ENCODE results near the gene PRR29. TPM values are rescaled to one million over a fixed set of nuclear protein-coding genes. Genes with fewer than 3 reads are reported as not detected.

The PRR29 gene
- total RNA-seq (2014; rRNA removed; shearing (Covaris generic); ENCODE audit: low replicate concordance): 1.1 and 3.9 TPM in 2 replicates

DNA sequence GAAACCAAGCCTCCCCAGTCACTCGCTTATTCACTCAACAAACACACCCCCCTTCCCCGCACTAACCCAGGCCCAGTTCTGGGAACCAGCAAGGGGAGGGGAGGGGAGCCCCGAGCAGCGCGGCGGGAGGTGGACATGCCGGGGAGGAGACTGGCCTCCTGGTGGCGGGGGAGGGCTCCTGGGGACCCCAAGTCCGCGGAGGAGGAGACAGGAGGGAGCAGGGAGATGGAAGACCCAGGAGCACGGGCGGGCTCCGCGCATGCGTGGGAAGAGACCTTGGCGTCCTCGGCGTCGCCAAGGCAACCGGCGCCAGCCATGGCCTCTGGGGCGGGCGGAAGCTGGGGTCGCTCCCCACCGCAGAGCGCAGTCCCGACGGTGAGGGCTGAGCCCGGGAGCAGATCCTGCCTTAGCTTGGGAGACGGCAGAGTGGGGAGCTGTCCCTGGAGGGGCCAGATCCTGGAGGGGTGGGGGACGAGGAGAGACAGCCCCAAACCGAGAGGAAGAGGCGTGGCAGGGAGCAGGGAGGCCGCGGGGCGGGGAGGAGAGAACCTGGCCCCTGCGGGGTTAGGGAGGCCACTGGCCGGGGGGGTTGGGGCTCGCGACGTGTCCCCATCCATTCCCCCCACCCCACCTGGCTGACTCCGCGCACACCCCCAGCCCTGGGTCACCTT, at the start of gene PRR29:
Gene PRR29, plus strand, starts transcription at position 302 of the 671 bp plus-strand sequence. Its CDS starts 14 bp downstream, at position 316.
- DNase-seq (ENCODE audit: low read depth): peak; percentile 48
- in situ Hi-C loops (cut with HindIII; ENCODE audit: low pct_unique_long_range_greater_than_20kb, low sequenced_read_pairs): no loop called here

DNA sequence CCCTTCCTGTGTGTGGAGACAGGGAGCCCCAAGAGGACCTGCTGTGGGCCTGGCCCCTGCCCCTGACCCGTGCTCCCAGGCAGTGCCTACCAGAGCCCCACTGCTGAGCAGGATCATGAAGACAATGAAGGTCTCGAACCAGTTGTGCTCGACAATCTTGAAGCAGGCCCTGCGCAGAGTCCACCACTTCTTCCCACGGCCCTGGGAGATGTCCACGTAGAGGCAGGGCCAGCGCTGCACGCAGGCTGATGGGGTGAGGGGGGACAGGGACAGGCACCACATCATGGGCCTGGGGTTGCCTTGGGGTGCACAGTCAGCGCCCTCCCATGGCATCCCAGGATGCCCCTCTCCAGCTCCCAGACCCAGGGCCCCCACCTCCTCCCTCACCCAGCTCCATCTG, 49.6 kb upstream of the PRR29 start:
- DNase-seq (ENCODE audit: low read depth): no peak
- in situ Hi-C loops (cut with HindIII; ENCODE audit: low pct_unique_long_range_greater_than_20kb, low sequenced_read_pairs): no loop called here

DNA sequence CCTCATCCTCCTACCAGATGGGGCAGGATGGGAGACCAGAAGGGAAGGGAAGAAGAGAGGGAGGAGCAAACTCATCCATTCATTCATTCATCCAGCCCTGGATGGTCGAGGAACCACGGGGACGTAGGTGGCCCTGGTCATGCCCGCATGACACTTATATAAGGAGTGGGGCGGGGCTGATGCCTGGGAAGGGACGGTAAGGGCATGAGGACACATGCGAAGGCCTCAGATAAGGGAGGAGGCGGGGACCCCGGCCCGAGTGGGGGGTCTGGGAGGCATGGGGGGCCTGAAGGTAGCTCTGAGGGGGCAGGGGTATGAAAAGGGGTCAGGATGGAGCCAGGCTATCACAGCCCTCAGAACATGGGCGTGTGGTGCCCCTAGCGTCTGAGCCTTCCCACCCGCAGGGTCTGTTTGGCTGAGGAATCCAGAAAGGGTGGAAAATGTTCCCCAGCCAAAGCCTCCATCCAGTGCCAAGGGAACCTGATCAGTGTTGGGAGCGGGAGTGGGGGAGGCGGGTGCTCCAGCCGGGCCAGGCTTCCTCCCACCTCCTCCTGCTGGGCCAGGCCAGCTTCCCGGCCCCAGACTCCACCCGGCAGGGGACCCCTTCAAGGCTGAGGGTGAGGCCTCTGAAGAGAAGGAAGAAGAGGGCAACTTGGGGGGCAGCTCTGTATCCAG, 48.4 kb upstream of the PRR29 start:
- in situ Hi-C loops (cut with HindIII; ENCODE audit: low pct_unique_long_range_greater_than_20kb, low sequenced_read_pairs): no loop called here
- DNase-seq (ENCODE audit: low read depth): no peak

DNA sequence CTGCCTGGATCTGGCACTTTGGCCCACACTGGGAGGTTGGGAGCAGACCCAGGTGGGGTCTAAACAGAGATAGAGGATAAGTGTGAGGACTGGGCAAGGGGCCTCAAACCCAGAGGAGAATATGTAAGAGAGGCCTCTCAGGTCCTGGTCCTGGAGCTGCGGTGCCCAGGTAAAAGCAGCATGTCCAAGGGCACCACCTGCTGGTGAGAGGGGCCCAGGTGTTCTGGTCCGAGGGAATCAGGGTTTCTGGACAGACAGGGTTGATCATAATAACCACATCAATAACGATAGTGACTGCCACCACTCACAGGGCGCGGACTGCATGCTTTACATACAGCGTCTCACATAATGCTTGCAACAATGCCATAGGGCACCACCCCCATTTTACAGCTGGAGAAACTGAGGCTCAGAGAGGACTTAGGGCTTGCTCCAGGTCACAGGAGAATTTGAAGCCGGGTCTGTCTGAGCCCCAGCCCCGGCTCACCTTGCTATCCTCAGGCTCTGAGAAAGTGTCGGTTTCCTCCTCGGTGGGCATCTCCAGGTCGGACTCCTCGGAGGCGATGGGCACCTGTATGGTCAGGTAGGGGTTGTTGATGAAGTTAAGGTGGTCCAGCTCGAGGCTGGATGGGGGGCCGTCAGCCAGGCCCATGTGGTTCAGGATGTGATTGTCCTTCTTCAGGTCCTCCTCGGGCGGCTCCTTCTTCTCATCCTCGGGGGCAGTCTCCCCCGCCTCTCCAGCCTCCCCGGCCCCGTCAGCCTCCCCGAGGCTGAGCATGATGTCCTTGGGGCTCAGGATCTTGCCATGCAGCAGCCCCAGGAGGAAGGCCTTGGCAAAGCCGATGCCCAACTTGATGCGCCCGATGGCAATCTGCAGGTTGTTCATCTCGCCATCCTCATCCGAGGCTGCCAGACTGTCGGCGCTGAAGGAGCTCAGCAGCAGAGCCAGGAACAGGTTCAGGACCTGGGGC, 46.9 kb upstream of the PRR29 start:
- in situ Hi-C loops (cut with HindIII; ENCODE audit: low pct_unique_long_range_greater_than_20kb, low sequenced_read_pairs): no loop called here
- DNase-seq (ENCODE audit: low read depth): no peak

DNA sequence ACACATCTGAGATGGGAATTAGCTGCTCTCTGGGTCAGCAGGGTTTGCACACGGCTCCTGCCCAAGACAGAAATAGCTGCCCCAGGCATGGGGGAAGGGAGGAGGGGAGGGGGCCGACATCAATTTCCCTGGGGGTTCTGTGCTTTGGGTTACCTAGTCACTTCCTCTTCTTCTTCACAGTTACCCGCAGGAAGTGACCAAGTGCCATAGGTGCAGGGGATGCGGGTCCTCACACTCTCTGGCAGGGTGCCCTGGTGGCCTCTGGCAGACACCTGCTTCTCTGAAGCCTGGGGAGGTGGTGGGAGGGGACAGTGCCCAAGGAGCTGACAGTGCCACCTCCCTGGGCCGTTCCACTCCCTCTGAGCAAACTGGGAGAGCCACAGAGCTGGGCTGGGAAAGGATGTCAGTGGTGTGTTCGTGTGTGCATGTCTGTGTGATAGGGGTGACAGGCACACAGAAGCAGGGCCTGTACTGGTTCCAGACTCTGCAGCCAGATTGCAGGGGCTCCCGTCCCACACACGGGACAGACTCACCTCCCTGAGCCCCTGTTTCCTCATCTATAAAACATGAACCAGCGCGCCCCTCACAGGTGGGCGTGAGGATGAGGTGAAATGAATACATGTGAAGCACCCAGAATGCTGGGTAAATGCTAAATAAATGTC, 43.6 kb upstream of the PRR29 start:
- DNase-seq (ENCODE audit: low read depth): no peak
- in situ Hi-C loops (cut with HindIII; ENCODE audit: low pct_unique_long_range_greater_than_20kb, low sequenced_read_pairs): no loop called here

DNA sequence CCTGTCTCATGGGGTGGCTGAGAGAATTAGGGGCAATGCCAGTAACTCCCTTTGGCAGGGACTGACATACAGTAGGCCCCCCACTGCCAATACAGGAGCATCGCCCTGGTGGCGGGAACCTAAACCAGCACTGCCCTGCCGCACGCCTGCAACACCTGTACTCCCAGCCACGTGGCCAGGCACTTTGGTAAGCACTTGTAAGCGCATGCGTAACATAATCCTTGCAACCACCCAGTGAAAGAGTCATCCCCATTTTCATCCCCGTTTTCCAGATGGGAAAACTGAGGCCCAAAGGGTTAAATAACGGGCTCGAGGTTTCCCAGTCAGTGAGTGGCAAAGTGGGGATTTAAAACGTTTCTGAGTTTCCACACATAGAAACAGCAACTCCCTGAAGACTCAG, 42.9 kb upstream of the PRR29 start:
- no peak for DNase-seq (ENCODE audit: low read depth)
- in situ Hi-C loops (cut with HindIII; ENCODE audit: low pct_unique_long_range_greater_than_20kb, low sequenced_read_pairs): no loop called here

DNA sequence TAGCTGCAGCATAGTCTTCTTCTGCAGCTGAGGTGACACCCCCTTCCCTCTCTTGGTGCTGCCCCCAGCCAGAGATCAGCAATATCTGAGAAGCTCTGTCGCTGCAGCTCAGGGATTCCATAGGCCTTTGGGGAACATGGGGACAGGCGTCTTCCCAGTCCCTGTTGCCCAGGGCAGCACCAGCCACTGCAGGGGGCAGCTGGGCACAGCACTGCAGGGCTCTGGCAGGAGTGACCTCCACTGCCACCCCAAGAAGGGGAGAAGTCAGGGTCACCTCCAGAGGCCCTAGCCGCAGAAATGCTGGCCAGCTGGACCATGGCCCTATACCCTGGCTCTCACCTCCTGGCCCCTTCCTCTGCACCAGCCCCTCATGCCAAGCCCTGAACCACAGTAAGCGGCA, 42.4 kb upstream of the PRR29 start:
- DNase-seq (ENCODE audit: low read depth): no peak
- in situ Hi-C loops (cut with HindIII; ENCODE audit: low pct_unique_long_range_greater_than_20kb, low sequenced_read_pairs): no loop called here

DNA sequence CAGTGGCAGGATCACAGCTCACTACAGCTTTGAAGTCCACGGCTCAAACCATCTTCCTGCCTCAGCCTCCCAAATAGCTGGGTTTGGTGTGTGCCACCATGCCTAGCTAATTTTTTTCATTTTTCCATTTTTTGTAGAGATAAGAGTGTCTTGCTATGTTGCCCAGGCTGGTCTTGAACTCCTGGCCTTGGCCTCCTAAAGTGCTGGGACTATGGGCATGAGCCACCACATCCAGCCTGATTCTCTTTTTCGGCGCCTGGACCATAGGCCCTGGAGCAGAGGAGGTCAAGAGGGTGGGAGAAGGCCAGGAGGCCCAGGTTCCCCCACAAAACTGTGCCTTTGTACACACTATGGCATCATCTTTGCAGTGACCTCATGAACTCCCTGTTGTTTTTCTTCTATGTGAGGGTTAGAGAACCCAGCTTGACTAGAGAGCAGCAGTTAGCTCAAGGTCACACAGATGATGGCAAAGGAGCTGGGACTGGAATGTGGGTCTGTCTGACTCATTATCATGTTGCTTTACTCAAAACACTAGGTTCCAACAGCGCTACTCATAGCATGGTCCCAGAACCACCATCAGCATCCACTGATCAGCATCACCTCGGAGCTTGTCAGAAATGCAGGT, 41.7 kb upstream of the PRR29 start:
- in situ Hi-C loops (cut with HindIII; ENCODE audit: low pct_unique_long_range_greater_than_20kb, low sequenced_read_pairs): no loop called here
- no peak for DNase-seq (ENCODE audit: low read depth)

DNA sequence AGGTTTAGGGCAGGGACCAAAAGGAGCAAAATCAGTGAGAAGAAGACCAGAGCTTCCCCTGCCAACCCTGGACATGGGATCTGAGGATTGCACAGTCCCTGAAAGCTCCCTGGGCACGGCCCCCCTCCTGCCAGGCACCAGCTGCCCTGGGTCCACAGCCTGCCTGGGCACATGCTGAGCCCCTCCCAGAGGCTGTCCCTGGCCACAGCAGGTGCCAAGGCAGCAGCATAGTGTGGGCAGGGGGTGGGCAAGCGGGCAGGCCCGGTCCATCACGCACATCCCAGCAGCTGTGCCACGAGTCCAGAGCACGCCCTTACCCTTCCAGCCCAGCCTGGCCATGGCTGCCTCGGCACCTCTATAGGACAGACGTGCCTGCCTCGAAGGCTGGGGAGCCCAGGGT, 38.1 kb upstream of the PRR29 start:
- in situ Hi-C loops (cut with HindIII; ENCODE audit: low pct_unique_long_range_greater_than_20kb, low sequenced_read_pairs): no loop called here
- no peak for DNase-seq (ENCODE audit: low read depth)

DNA sequence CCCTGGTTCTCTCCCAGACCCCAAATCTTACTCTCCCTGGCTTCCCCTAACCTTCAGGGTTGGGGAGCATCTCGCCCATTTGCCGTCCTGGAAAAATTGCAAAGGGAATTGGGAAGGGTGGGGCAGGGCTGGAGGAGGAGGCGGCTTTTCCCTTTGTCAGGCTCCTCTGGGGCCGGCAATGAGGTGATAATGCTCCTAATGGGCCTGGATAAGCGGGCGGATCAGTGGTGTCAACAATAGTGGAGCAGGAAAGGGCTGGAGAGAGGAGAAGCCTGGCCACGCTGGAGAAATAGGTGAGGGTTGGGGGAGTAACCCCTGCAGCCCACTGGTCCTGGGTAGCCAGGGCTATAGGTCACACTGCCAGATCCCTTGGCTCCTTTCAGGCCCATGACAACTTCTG, 37.7 kb upstream of the PRR29 start:
- no peak for DNase-seq (ENCODE audit: low read depth)
- in situ Hi-C loops (cut with HindIII; ENCODE audit: low pct_unique_long_range_greater_than_20kb, low sequenced_read_pairs): no loop called here

DNA sequence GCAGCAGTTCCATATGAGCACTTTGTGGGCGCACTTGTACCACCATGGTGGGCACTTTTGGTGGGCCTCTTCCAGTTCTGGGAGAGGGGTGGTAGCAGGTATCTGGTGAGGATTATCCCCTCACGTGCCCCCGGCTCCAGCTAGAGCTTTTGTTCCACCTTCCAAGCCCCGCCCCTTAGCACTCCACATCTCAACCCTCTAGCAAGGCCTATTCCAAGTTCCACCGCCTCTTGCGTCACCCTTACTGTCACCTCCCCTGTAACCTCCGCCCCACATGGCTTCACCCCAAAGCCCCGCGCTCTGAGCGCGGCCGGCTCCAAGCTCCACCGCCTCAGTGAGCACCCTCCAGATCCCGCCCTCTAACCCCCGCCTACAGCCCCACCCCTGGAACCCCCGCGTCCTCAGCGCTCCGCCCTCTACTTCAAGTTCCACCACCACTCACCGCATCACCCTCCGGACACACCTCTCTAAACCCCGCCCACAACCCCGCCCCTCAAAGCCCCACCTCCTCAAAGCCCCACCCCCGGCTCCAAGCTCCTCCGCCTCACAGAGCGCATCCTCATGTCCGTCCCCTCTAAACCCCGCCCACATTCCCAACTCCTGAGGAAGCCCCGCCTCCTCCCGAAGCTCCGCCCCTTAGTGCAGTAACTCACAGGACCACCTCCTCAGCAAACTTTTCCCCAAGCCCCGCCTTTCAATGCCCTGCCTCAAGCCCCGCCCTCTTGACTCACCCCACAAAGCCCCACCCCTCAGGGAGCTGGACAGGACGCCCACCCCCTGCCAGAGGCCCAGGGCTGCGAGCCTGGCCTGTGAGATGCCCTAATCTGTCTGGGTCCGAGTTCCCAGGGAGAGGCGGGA, 36.6 kb upstream of the PRR29 start:
- DNase-seq (ENCODE audit: low read depth): peak; percentile 90

DNA sequence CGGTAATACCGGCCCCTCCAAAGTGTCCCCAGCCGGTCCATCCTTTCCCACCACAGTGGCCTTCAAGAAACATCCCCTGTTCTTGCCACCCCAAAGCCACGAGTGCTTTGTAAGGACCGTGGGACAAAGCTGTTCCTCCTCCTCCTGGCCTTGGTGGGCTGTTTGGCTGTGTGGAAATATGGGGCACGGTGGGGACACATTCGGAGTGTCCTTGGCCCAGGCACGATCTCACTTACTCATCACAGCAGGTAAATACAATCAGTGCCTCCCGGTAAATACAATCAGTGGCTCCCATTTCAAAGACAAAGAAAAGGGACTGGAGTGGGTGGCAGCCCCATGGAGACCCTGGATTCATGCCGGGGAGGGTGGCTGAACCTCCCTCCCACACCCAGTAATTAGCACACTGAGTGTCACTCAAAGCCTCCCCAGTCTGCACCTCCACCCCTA, 35.8 kb upstream of the PRR29 start:
- DNase-seq (ENCODE audit: low read depth): no peak
- in situ Hi-C loops (cut with HindIII; ENCODE audit: low pct_unique_long_range_greater_than_20kb, low sequenced_read_pairs): no loop called here

More for the DNA sequence above, 36.6 kb upstream of the PRR29 start:
- in situ Hi-C loops (cut with HindIII; ENCODE audit: low pct_unique_long_range_greater_than_20kb, low sequenced_read_pairs): no loop called here

DNA sequence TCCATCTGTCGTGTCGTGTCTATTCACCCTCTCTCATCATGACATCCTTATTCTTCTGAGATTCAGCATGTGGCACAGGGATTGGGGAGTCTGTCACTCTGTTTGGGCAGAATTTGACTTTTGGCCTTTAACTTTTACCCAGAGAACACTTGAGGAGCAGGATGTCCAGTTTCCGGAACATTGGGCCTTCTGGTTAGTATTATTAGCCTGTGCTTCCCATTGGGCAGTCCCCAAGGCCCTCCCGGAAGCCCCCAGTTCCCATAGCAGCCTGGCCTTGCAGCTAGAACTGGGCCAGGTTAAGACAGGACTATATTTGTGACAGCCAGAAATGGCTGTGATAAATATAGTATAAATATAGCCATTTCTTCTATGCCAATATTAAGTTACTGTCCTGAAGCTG, 35.0 kb upstream of the PRR29 start:
- in situ Hi-C loops (cut with HindIII; ENCODE audit: low pct_unique_long_range_greater_than_20kb, low sequenced_read_pairs): no loop called here
- DNase-seq (ENCODE audit: low read depth): no peak

DNA sequence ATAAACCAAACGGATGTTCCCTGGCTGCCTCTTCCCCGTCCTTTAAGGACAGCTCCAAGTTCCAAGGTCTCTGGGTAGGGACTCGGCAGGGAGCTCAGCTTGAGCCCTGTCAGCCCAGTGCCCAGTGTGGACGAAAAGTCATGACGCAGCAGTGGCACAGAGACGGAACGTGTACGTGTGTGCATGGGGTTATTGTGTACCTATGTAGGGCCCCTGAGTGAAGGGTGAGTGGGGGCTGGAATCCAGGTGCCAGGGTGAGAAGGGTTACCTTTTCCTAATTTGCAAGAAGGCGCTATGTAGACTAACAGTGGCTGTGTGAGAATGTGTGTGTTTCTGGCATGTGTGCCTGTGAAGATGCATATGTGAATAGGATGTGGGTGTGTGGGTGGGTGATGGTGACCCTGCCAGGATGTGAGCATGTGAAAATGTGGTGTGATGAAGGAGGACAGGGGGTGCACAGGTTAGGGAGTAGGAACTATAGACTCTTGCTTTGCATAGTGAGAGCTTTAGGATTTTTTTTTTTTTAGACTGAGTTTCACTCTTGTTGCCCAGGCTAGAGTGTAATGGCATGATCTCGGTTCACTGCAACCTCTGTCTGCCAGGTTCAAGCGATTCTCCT, 31.4 kb upstream of the PRR29 start:
- in situ Hi-C loops (cut with HindIII; ENCODE audit: low pct_unique_long_range_greater_than_20kb, low sequenced_read_pairs): no loop called here
- no peak for DNase-seq (ENCODE audit: low read depth)

DNA sequence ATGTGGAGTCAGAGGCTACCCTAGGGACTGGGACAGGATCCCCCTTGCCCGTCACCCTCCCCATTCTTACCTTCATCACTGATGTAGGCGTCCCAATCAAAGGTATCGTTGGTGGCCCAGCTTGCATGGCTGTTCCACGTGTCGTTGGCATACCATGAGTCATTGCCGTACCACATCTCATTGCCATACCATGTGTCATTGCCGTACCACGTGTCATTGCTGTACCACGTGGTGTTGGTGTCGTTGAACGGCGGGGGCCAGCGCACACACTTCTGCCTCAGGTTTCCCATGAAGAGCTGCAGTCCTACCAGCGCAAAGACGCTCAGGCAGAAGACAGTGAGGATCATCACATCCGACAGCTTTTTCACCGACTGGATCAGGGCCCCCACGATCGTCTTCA, 30.2 kb upstream of the PRR29 start:
- in situ Hi-C loops (cut with HindIII; ENCODE audit: low pct_unique_long_range_greater_than_20kb, low sequenced_read_pairs): no loop called here

DNA sequence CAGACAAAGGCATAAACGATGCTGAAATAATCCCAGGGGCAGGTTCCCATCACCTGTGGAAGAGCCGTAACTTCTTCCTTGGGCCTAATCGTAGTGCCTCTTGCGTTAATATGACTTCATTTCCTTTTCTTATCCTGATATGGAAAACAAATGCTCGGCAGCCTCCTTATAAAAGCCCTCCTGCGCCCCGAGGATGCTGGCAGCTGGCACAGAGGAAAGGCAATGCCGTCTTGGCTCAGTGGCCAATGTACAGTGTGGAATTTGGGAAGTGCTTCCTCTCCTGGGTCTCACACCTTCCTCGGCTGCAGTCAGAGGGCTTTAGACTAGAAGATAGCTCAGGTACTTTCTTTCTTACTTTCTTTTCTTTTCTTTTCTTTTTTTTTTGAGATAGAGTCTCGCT, 28.9 kb upstream of the PRR29 start:
- no peak for DNase-seq (ENCODE audit: low read depth)
- in situ Hi-C loops (cut with HindIII; ENCODE audit: low pct_unique_long_range_greater_than_20kb, low sequenced_read_pairs): no loop called here

More for the DNA sequence above, 30.2 kb upstream of the PRR29 start:
- no peak for DNase-seq (ENCODE audit: low read depth)

DNA sequence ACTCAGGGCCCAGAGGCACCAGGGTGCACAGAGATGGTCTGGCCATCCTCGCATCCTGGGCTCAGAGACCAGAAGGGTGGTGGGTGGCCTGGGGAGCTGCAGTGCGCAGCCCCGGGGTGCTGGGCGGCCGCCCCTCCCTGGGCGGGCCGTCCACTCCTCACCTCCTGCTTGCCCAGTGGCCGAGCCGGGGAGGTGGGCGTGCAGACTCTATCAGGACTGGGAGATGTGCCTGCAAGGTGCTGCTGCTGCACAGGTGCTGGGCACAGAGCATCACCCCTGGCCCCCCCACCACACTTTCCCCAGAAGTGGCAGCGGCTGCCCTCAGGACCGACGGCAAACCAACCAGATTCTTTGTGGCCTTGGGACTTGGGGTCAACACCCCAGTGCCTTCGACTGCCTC, 25.4 kb upstream of the PRR29 start, which contains the start of gene SCN4A:
Gene SCN4A, minus strand, starts transcription at position 123 of the 400 bp plus-strand sequence. Its CDS starts 77 bp downstream, at position 46.
- DNase-seq (ENCODE audit: low read depth): no peak
- in situ Hi-C loops (cut with HindIII; ENCODE audit: low pct_unique_long_range_greater_than_20kb, low sequenced_read_pairs): no loop called here
